GM18526 (cell line): ENCODE results near the gene SEC61A1.

ENCODE experiments used
- POLR2A ChIP-seq: IDR thresholded peaks from 3 replicates; pipeline ENCODE4 v1.6.1; 2011; ENCODE audit not compliant: insufficient read length; ENCODE audit errors: extremely low read depth

Gene SEC61A1

DNA sequence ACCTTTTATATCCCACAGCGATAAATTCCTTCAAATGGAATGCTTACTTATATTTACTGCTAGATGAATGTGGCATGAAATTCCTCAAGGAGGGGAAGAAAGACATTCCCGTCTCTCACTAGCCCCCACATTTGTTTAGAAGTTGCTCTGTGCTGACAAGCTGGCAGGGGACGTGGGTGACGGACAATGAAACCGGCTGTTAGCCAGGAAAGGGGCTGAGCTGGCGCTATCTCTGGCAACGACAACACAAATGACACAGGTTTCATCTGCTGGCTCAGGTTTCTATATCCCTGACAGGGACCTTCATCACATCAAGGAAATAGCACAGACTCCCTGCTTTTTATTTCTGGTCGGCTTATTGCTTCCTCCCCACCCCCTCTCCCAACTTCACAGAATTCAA is 55.6 kb downstream of the SEC61A1 start:
- TF ChIP-seq POLR2A: no peak

DNA sequence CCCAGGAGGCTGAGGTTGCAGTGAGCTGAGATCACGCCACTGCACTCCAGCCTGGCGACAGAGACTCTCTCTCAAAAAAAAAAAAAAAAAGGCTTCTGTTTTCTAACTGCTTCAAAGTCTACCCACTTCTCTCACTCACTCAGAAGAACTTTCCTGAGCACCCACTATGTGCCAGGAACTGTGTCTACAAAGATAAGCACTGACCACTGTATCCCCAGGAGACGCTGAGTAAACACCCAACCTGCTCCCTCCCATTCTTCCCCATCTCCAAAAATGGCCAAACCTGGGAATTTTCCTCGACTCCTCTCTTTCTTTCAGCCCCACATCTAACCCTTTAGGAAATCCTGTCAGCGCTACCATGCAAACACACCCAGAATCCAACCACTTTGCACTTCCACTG is 58.9 kb downstream of the SEC61A1 start:
- TF ChIP-seq POLR2A: no peak

DNA sequence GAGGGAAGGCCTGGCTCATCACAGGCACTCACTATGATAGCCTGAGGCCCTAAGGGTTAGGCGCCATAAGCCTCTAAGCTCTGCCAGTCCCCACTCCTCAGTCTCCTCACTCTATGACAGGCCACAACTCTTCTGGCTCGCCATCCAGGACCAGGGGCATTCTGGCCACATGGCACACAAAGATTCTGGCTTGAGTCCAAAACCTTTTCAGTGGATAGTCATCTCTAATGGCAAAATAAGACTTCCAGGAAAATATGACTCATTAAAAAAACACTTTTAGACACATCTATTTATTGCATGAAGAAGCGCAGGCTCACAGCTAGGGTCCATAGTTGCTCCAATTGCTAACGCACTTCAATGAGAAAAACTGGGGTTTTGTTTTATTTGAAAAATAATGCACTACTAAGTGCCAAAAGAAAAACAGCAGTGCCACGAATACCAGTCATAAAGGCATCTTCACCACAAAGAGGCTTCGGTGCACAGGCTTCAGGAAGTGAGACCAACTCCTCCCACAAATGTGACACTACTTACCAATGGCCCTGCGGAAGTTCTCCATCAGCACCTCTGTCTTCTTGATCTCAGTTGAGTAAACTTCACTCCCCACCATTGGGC is 60.2 kb downstream of the SEC61A1 start:
- no peak for TF ChIP-seq POLR2A

DNA sequence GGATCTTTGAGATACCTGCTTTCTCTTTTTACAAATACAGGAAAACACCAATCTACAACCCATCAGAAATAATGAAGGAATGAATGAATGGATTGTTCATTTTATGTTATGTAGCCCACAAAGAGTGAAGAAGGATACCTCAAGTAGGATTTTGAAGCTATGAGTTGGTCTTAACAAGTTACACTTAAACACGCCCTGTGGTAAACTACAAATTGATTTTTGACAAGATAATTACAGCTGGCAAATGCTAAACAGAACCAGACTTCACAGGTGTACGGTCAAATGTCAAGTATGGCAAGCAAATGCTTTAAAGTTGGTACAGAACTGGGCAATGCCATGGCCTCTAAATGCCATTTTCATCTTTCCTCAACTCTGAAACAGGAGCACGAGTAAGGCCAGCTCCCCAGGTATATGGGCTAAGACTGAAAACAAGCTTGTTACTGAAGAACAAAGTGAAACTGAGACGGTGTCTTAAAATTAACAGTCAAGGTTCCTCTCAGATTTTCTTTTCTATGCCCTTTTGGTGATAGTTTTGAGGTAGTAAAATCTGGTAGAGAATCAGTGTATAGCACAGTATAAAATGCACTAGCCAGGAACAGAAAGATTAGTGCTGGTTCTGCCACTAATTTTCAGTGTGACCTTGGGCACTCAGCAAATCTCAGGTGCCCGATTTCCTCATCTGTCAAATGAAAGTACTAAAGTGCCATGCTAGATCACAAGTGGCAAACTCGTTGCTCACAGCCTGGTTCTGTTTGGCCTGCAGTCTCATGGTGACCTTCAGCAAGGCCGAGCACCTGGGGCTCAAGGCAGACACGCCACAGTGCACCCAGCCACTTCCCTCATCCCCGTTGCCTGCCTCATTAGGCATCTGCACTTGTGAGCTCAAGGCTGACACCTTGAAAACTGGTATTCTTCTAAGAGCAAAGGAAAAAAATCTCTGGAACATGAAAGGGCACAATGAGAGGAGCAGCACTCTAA is 61.9 kb downstream of the SEC61A1 start:
- TF ChIP-seq POLR2A: no peak
